Fibroblast of lung (primary cell): ENCODE measurements around the gene GPC6. TPM values are rescaled to one million over a fixed set of nuclear protein-coding genes. Genes with fewer than 3 reads are reported as not detected.
A peak's percentile ranks its signal among the peaks of the same experiment; 100 is the strongest.

ENCODE experiments used
- DNase-seq, 2 donors: peaks; one replicate each; pipeline versions ENCODE4 v3.0.0 to v3.0.0-alpha.2; 2010; ENCODE audit warnings: low read depth in 2 of 2
- H2AFZ ChIP-seq: 2 replicates; pipeline ENCODE4 v1.5.1; 2012; ENCODE audit warnings: low read length, control low read depth, inconsistent platforms
- H3K27ac ChIP-seq: 2 replicates; pipeline ENCODE4 v1.5.1; 2011; ENCODE audit warnings: low read length, control low read depth; ENCODE audit not compliant: insufficient read depth
- H3K27me3 ChIP-seq: 2 replicates; pipeline ENCODE4 v1.5.1; 2011; ENCODE audit warnings: mild to moderate bottlenecking, low read length; ENCODE audit not compliant: control insufficient read depth, insufficient read depth
- H3K36me3 ChIP-seq: 2 replicates; pipeline ENCODE4 v1.5.1; 2011; ENCODE audit warnings: low read length; ENCODE audit not compliant: control insufficient read depth, insufficient read depth
- H3K4me1 ChIP-seq: 2 replicates; pipeline ENCODE4 v1.5.1; 2011; ENCODE audit warnings: low read length; ENCODE audit not compliant: control insufficient read depth, insufficient read depth; ENCODE audit errors: extremely low read depth
- H3K4me2 ChIP-seq: 2 replicates; pipeline ENCODE4 v1.5.1; 2011; ENCODE audit warnings: low read length, control low read depth; ENCODE audit not compliant: insufficient read depth; ENCODE audit errors: extremely low read depth
- H3K4me3 ChIP-seq, 4 experiments: fragments of 200-600 bp in 1 of 4; sonication (generic) in 1 of 4; replicated peaks in 1 of 4; 2 replicates each; pipeline ENCODE4 v1.5.1; 2011 to 2016; ENCODE audit warnings: low read length in 4 of 4, low read depth in 3 of 4, mild to moderate bottlenecking in 3 of 4, control low read depth in 2 of 4, inconsistent platforms in 1 of 4, mixed read lengths in 1 of 4; ENCODE audit not compliant: insufficient read depth in 1 of 4; ENCODE audit errors: control extremely low read depth in 1 of 4
- H3K79me2 ChIP-seq: 2 replicates; pipeline ENCODE4 v1.5.1; 2012; ENCODE audit warnings: mild to moderate bottlenecking, low read length, inconsistent platforms; ENCODE audit not compliant: control insufficient read depth, insufficient read depth
- H3K9ac ChIP-seq: 2 replicates; pipeline ENCODE4 v1.5.1; 2011; ENCODE audit warnings: mild to moderate bottlenecking, low read length, control low read depth; ENCODE audit not compliant: insufficient read depth
- H3K9me3 ChIP-seq: 2 replicates; pipeline ENCODE4 v1.5.1; 2012; ENCODE audit warnings: low read depth, low read length; ENCODE audit not compliant: control insufficient read depth, insufficient read depth
- H4K20me1 ChIP-seq: 2 replicates; pipeline ENCODE4 v1.5.1; 2011; ENCODE audit warnings: low read length; ENCODE audit not compliant: control insufficient read depth, insufficient read depth; ENCODE audit errors: extremely low read depth
- CTCF ChIP-seq, 2 donors: IDR thresholded peaks in 1 of 2; conservative IDR thresholded peaks in 1 of 2; 1 replicate in 1 of 2; 2 replicates in 1 of 2; pipeline ENCODE4 v1.5.1; 2011 to 2012; ENCODE audit warnings: low read length in 2 of 2, control low read depth in 1 of 2, inconsistent platforms in 1 of 2, low read depth in 1 of 2, mild to moderate bottlenecking in 1 of 2
- EZH2 ChIP-seq: IDR thresholded peaks from 2 replicates; pipeline ENCODE4 v1.5.1; 2012; ENCODE audit warnings: low read length, control low read depth, mild to moderate bottlenecking; ENCODE audit errors: missing control alignments
- polyA plus RNA-seq, 2 donors: library from polyadenylated mRNA; depleted of rRNA in 1 of 2; stranded (reverse) in 1 of 2; unstranded in 1 of 2; fragments of >200 nt; gene quantifications; 2 replicates each; pipeline ENCODE4 v1.2.1, GENCODE V29; 2011 to 2012; ENCODE audit warnings: missing spikeins in 1 of 2
- total RNA-seq: library from RNA; depleted of rRNA; stranded (reverse); fragments of >200 nt; gene quantifications from 2 replicates; pipeline ENCODE4 v1.2.1, GENCODE V29; 2014

Gene GPC6
- total and polyA plus RNA-seq, 2 donors (not counting 1 experiment from before 2014, with no cell fraction given), result 11.2 to 33.7 TPM

GRCh38 chr13:93266681-93267080 is 40.1 kb downstream of the GPC6 start:
- Histone ChIP-seq H3K36me3 (no peaks in the 10 kb centered on the region), H2AFZ (no peak overlapping the region), H3K27me3 (no peaks in the 10 kb centered on the region), H4K20me1 (no peaks in the 10 kb centered on the region), H3K9ac (no peak overlapping the region), H3K4me1 (no peaks in the 10 kb centered on the region), H3K79me2 (no peaks in the 10 kb centered on the region), H3K4me3 (no peak overlapping the region), H3K27ac (no peak overlapping the region), H3K4me2 (no peak overlapping the region), H3K9me3 (no peaks in the 10 kb centered on the region)
- no peak for TF ChIP-seq EZH2
- no peak for TF ChIP-seq CTCF (conservative IDR thresholded peaks at IDR 0.05 in 1 of 2, IDR thresholded peaks at IDR 0.05 in 1 of 2; ENCODE audit: low read depth in 1 of 2, low read length in 2 of 2)
- DNase-seq, result no peak

- TF ChIP-seq EZH2, result no peak
- TF ChIP-seq CTCF (conservative IDR thresholded peaks at IDR 0.05 in 1 of 2, IDR thresholded peaks at IDR 0.05 in 1 of 2; ENCODE audit: low read depth in 1 of 2, low read length in 2 of 2), result no peak
- DNase-seq, result no peak
- Histone ChIP-seq H3K4me3 (no peak overlapping the region), H3K4me1 (no peaks in the 10 kb centered on the region), H3K27me3 (no peaks in the 10 kb centered on the region), H3K27ac (no peak overlapping the region), H3K4me2 (no peak overlapping the region), H4K20me1 (no peaks in the 10 kb centered on the region), H3K36me3 (no peaks in the 10 kb centered on the region), H3K9ac (no peak overlapping the region), H3K9me3 (no peaks in the 10 kb centered on the region), H3K79me2 (no peaks in the 10 kb centered on the region), H2AFZ (no peak overlapping the region)
Measured at GRCh38 chr13:93268327-93269028, 41.9 kb downstream of the GPC6 start.

GRCh38 chr13:93270769-93271742 is 44.4 kb downstream of the GPC6 start:
- H3K27ac ChIP-seq, result no peak overlapping the region
- H3K36me3 ChIP-seq, result no peaks in the 10 kb centered on the region
- no peaks in the 10 kb centered on the region for H3K27me3 ChIP-seq
- no peaks in the 10 kb centered on the region for H3K79me2 ChIP-seq
- no peaks in the 10 kb centered on the region for H3K4me1 ChIP-seq
- DNase-seq, result no peak
- H3K4me3 ChIP-seq, result no peak overlapping the region
- no peak overlapping the region for H2AFZ ChIP-seq
- H4K20me1 ChIP-seq, result no peaks in the 10 kb centered on the region
- TF ChIP-seq EZH2 (no peak), CTCF (conservative IDR thresholded peaks at IDR 0.05 in 1 of 2, IDR thresholded peaks at IDR 0.05 in 1 of 2; ENCODE audit: low read depth in 1 of 2, low read length in 2 of 2) (no peak)
- H3K9me3 ChIP-seq, result no peaks in the 10 kb centered on the region
- no peak overlapping the region for H3K9ac ChIP-seq
- H3K4me2 ChIP-seq, result peak overlapping the region; percentile 9
